IMR-90 (cell line): ENCODE data around the gene ARL4A. TPM values are rescaled to one million over a fixed set of nuclear protein-coding genes. Genes with fewer than 3 reads are reported as not detected.

ENCODE experiments used
- ATAC-seq: fragments of 200-7000 bp; cut with Tn5 transposase; 2 replicates; pipeline ENCODE4 v1.9.1; 2020; ENCODE audit warnings: low read depth, mild to moderate bottlenecking, moderate library complexity
- BruUV-seq: library from RNA; stranded (reverse); fragments of 400-500 nt; replicated peaks from 2 replicates; lab custom pipeline; 2021; lab: Mats Ljungman, UMichigan
- CTCF ChIA-PET: fragments of 300-600 bp; formaldehyde crosslinking; extraction: SDS; loops from one replicate; lab custom pipeline; 2021; ENCODE audit warnings: antibody characterized with exemption; lab: Yijun Ruan, JAX
- POLR2A ChIA-PET: fragments of 300-600 bp; sonication (Branson Sonifier 250); formaldehyde crosslinking; loops from one replicate; lab custom pipeline; 2022; ENCODE audit warnings: antibody characterized with exemption; ENCODE audit not compliant: unreplicated experiment; lab: Charles Lee
- DNase-seq: peaks from one replicate; pipeline ENCODE4 v3.0.0; 2013
- H2AFZ ChIP-seq: replicated peaks from 2 replicates; pipeline ENCODE3; 2013; ENCODE audit warnings: low read length, mild to moderate bottlenecking; ENCODE audit not compliant: poor library complexity
- H2AK5ac ChIP-seq: 2 replicates; pipeline ENCODE4 v1.6.1; 2013; ENCODE audit warnings: low read depth, low read length, inconsistent platforms
- H2AK9ac ChIP-seq: replicated peaks from 2 replicates; pipeline ENCODE3; 2013; ENCODE audit warnings: mild to moderate bottlenecking, low read depth, low read length, moderate library complexity; ENCODE audit not compliant: poor library complexity
- H2BK120ac ChIP-seq: 2 replicates; pipeline ENCODE4 v1.6.1; 2013; ENCODE audit warnings: low read depth, low read length, inconsistent platforms
- H2BK15ac ChIP-seq: 3 replicates; pipeline ENCODE4 v1.6.1; 2013; ENCODE audit warnings: low read depth, low read length, inconsistent platforms
- H2BK20ac ChIP-seq: 2 replicates; pipeline ENCODE4 v1.6.1; 2013; ENCODE audit warnings: low read depth, mild to moderate bottlenecking, inconsistent platforms, low read length, moderate library complexity
- H2BK5ac ChIP-seq: 2 replicates; pipeline ENCODE4 v1.6.1; 2013; ENCODE audit warnings: mild to moderate bottlenecking, low read depth, low read length, inconsistent platforms; ENCODE audit not compliant: poor library complexity, severe bottlenecking
- H3K14ac ChIP-seq: replicated peaks from 2 replicates; pipeline ENCODE4 v1.6.1; 2013; ENCODE audit warnings: low read depth, low read length, inconsistent platforms
- H3K18ac ChIP-seq: 2 replicates; pipeline ENCODE4 v1.6.1; 2013; ENCODE audit warnings: low read depth, low read length, control low read depth
- H3K23ac ChIP-seq: 2 replicates; pipeline ENCODE4 v1.6.1; 2013; ENCODE audit warnings: low read depth, low read length, inconsistent platforms
- H3K27ac ChIP-seq: 2 replicates; pipeline ENCODE4 v1.5.1; 2013; ENCODE audit warnings: mild to moderate bottlenecking, control low read depth, low read length; ENCODE audit not compliant: insufficient read depth
- H3K27me3 ChIP-seq: 2 replicates; pipeline ENCODE4 v1.6.1; 2013; ENCODE audit warnings: low read length; ENCODE audit not compliant: control insufficient read depth, insufficient read depth
- H3K36me3 ChIP-seq: 2 replicates; pipeline ENCODE4 v1.6.1; 2013; ENCODE audit warnings: low read length, mixed read lengths; ENCODE audit not compliant: control insufficient read depth, insufficient read depth
- H3K4ac ChIP-seq: 2 replicates; pipeline ENCODE4 v1.6.1; 2013; ENCODE audit warnings: low read depth, low read length, inconsistent platforms
- H3K4me1 ChIP-seq: 2 replicates; pipeline ENCODE4 v1.6.1; 2013; ENCODE audit warnings: low read length, mixed read lengths; ENCODE audit not compliant: control insufficient read depth, insufficient read depth
- H3K4me2 ChIP-seq: 2 replicates; pipeline ENCODE4 v1.6.1; 2013; ENCODE audit warnings: low read depth, mild to moderate bottlenecking, control low read depth, low read length, moderate library complexity
- H3K4me3 ChIP-seq: 2 replicates; pipeline ENCODE4 v1.5.1; 2013; ENCODE audit warnings: low read depth, mild to moderate bottlenecking, control low read depth, low read length, moderate library complexity; ENCODE audit not compliant: insufficient read depth
- H3K56ac ChIP-seq: 2 replicates; pipeline ENCODE4 v1.6.1; 2013; ENCODE audit warnings: low read length, inconsistent platforms; ENCODE audit not compliant: insufficient read depth; ENCODE audit errors: extremely low read depth
- H3K79me1 ChIP-seq, 2 experiments: 2 replicates each; pipeline ENCODE4 v1.6.1; 2013; ENCODE audit warnings: low read length in 2 of 2, inconsistent platforms in 1 of 2, low read depth in 1 of 2
- H3K9ac ChIP-seq: 2 replicates; pipeline ENCODE4 v1.6.1; 2013; ENCODE audit warnings: low read depth, low read length, control low read depth
- H3K9me1 ChIP-seq: 2 replicates; pipeline ENCODE4 v1.6.1; 2013; ENCODE audit warnings: low read length, inconsistent platforms; ENCODE audit not compliant: insufficient read depth
- H3K9me3 ChIP-seq: 2 replicates; pipeline ENCODE4 v1.6.1; 2013; ENCODE audit warnings: low read length; ENCODE audit not compliant: control insufficient read depth, insufficient read depth
- H4K20me1 ChIP-seq: 2 replicates; pipeline ENCODE4 v1.6.1; 2013; ENCODE audit warnings: low read length, inconsistent platforms; ENCODE audit not compliant: insufficient read depth
- H4K5ac ChIP-seq: 2 replicates; pipeline ENCODE4 v1.6.1; 2013; ENCODE audit warnings: mild to moderate bottlenecking, low read depth, low read length, control low read depth
- H4K8ac ChIP-seq, 2 experiments: 2 replicates each; pipeline ENCODE4 v1.6.1; 2013; ENCODE audit warnings: low read depth in 2 of 2, low read length in 2 of 2, control low read depth in 1 of 2, inconsistent platforms in 1 of 2
- H4K91ac ChIP-seq: 2 replicates; pipeline ENCODE4 v1.6.1; 2013; ENCODE audit warnings: low read depth, low read length, inconsistent platforms; ENCODE audit not compliant: insufficient read depth
- BHLHE40 ChIP-seq: fragments of 150-350 bp; IDR thresholded peaks from 2 replicates; pipeline ENCODE4 v1.6.1; 2016; ENCODE audit warnings: mild to moderate bottlenecking, low read depth, low read length
- CEBPB ChIP-seq: IDR thresholded peaks from 2 replicates; pipeline ENCODE4 v1.6.1; 2012; ENCODE audit warnings: low read depth, low read length, improper control_type of control experiment
- CHD1 ChIP-seq: IDR thresholded peaks from 2 replicates; pipeline ENCODE4 v1.6.1; 2012; ENCODE audit warnings: low read depth, low read length, improper control_type of control experiment
- CTCF ChIP-seq: conservative IDR thresholded peaks from 2 replicates; pipeline ENCODE4 v1.5.1; 2012; ENCODE audit warnings: mild to moderate bottlenecking, low read depth, low read length, improper control_type of control experiment
- ELK1 ChIP-seq: fragments of 150-350 bp; IDR thresholded peaks from 2 replicates; pipeline ENCODE4 v1.6.1; 2016; ENCODE audit warnings: low read depth, mild to moderate bottlenecking, low read length, moderate library complexity, borderline replicate concordance
- FOS ChIP-seq: fragments of 150-350 bp; IDR thresholded peaks from 2 replicates; pipeline ENCODE4 v1.6.1; 2016; ENCODE audit warnings: low read depth, low read length
- MAFK ChIP-seq: IDR thresholded peaks from 2 replicates; pipeline ENCODE4 v1.6.1; 2012; ENCODE audit warnings: low read depth, low read length, improper control_type of control experiment
- MAZ ChIP-seq: IDR thresholded peaks from 2 replicates; pipeline ENCODE4 v1.6.1; 2012; ENCODE audit warnings: low read depth, mild to moderate bottlenecking, low read length, improper control_type of control experiment, moderate library complexity, borderline replicate concordance
- MXI1 ChIP-seq: IDR thresholded peaks from 2 replicates; pipeline ENCODE4 v1.6.1; 2012; ENCODE audit warnings: low read depth, mild to moderate bottlenecking, low read length, moderate library complexity, borderline replicate concordance
- NFE2L2 ChIP-seq: fragments of 150-350 bp; IDR thresholded peaks from 2 replicates; pipeline ENCODE4 v1.6.1; 2016; ENCODE audit warnings: low read depth, mild to moderate bottlenecking, low read length
- POLR2A ChIP-seq: IDR thresholded peaks from 2 replicates; pipeline ENCODE4 v1.6.1; 2012; ENCODE audit warnings: mild to moderate bottlenecking, low read depth, low read length
- RAD21 ChIP-seq: IDR thresholded peaks from 2 replicates; pipeline ENCODE4 v1.6.1; 2012; ENCODE audit warnings: low read length, improper control_type of control experiment
- RCOR1 ChIP-seq: IDR thresholded peaks from 2 replicates; pipeline ENCODE4 v1.6.1; 2012; ENCODE audit warnings: mild to moderate bottlenecking, low read length, improper control_type of control experiment; ENCODE audit not compliant: insufficient replicate concordance
- RFX5 ChIP-seq: IDR thresholded peaks from 2 replicates; pipeline ENCODE4 v1.8.0; 2012; ENCODE audit warnings: low read depth, mild to moderate bottlenecking, low read length, moderate library complexity
- SMC3 ChIP-seq: fragments of 150-350 bp; IDR thresholded peaks from 2 replicates; pipeline ENCODE4 v1.6.1; 2016; ENCODE audit warnings: low read depth, mild to moderate bottlenecking, antibody characterized with exemption, low read length, moderate library complexity
- USF2 ChIP-seq: fragments of 150-350 bp; IDR thresholded peaks from 2 replicates; pipeline ENCODE4 v1.6.1; 2017; ENCODE audit warnings: mild to moderate bottlenecking, antibody characterized with exemption, low read length, low read depth
- WGBS, 2 experiments: methylation state at CpG; one replicate each; pipeline versions ENCODE4 v1.1.5 to v1.1.7; 2013; ENCODE audit warnings: missing lambda C conversion rate in 2 of 2; ENCODE audit not compliant: insufficient read length in 1 of 2; ENCODE audit errors: extremely low coverage in 2 of 2; 5-methylcytosine and 5-hydroxymethylcytosine counted together
- dilution Hi-C: fragments of 300-500 bp; cut with HindIII; formaldehyde crosslinking; loops from one replicate; pipeline ENCODE4 v1.14.3; 2018; ENCODE audit warnings: low sequenced_read_pairs; ENCODE audit not compliant: unreplicated experiment
- in situ Hi-C: fragments of 300-500 bp; cut with MboI; formaldehyde crosslinking; loops from 3 replicates; pipeline ENCODE4 v1.14.3; 2019; ENCODE audit warnings: low sequenced_read_pairs, inconsistent platforms, mixed read lengths
- intact Hi-C: fragments of 100-400 bp; cut with micrococcal nuclease; formaldehyde crosslinking; loops from 2 replicates; pipeline ENCODE4 v1.10.0; 2022
- polyA plus RNA-seq, 3 experiments: library from polyadenylated mRNA; depleted of rRNA; stranded (reverse); fragments of >200 nt; gene quantifications; 2 replicates each; pipeline ENCODE4 v1.2.3, GENCODE V29; 2012; ENCODE audit warnings: low replicate concordance in 1 of 3
- total RNA-seq: library from RNA; depleted of rRNA; stranded (reverse); fragments of >200 nt; gene quantifications from 2 replicates; pipeline ENCODE4 v1.2.3, GENCODE V29; 2012

The ARL4A gene
- total and polyA plus RNA-seq, 2 of the 4 experiments (the other 2 are of a cell fraction) = 13.7 to 22.4 TPM

GRCh38 chr7:12694817-12695216, 7.4 kb downstream of the ARL4A start:
- Histone ChIP-seq H2BK120ac (no peak overlapping the region), H3K27me3 (no peaks in the 10 kb centered on the region), H2BK20ac (no peak overlapping the region), H3K4ac (no peak overlapping the region), H3K23ac (no peak overlapping the region), H3K9me3 (no peaks in the 10 kb centered on the region), H2AFZ (no peak overlapping the region), H2BK15ac (no peak overlapping the region), H4K20me1 (no peaks in the 10 kb centered on the region), H3K14ac (no peak overlapping the region), H2AK9ac (no peak overlapping the region), H3K4me3 (no peak overlapping the region), H3K56ac (no peak overlapping the region), H3K79me1 (peaks cover 7 to 17% of the 10 kb centered on the region in 2 experiments), H3K9ac (no peak overlapping the region), H4K8ac (no peak overlapping the region), H4K5ac (no peak overlapping the region), H2BK5ac (no peak overlapping the region), H4K91ac (no peak overlapping the region), H3K9me1 (no peaks in the 10 kb centered on the region), H3K27ac (no peak overlapping the region), H2AK5ac (no peak overlapping the region), H3K18ac (no peak overlapping the region), H3K4me1 (no peaks in the 10 kb centered on the region), H3K36me3 (no peaks in the 10 kb centered on the region), H3K4me2 (no peak overlapping the region)
- in situ Hi-C loops = loop anchor here (25.0 kb wide), 1 partner anchor 417 kb away; no protein-coding TSS in a partner anchor
- ATAC-seq (no peak), DNase-seq (no peak)
- ChIA-PET CTCF (no interaction called here), POLR2A (no interaction called here)
- BruUV-seq = no TSS peak
- TF ChIP-seq ELK1 = no peak
- TF ChIP-seq USF2 = no peak
- no peak for TF ChIP-seq MAZ
- no peak for TF ChIP-seq RCOR1
- TF ChIP-seq BHLHE40 = no peak
- no peak for TF ChIP-seq RFX5
- no peak for TF ChIP-seq NFE2L2
- TF ChIP-seq CHD1 = no peak
- TF ChIP-seq CTCF = no peak
- no peak for TF ChIP-seq POLR2A
- TF ChIP-seq FOS = no peak
- TF ChIP-seq CEBPB = no peak
- no peak for TF ChIP-seq MXI1
- no peak for TF ChIP-seq SMC3
- TF ChIP-seq MAFK = no peak
- no peak for TF ChIP-seq RAD21
- intact Hi-C loops = no loop called here
- WGBS, 2 experiments = 80% methylated on average over 1 of the region's 1 CpG; no CpG with 5 or more reads in 1 of the 2 experiments
- dilution Hi-C loops = no loop called here
